ENCODE measurements around the gene GLUL.

GLUL gene

GRCh38 chr1:182332261-182333060 is 59.1 kb downstream of the GLUL start:
- TF ChIP-seq FOXP2 (optimal IDR thresholded peaks at IDR 0.05; ENCODE audit: borderline replicate concordance, extremely low read depth, extremely low read length, insufficient read depth), result no peak
- TF ChIP-seq TAF1 (IDR thresholded peaks at IDR 0.05; ENCODE audit: borderline replicate concordance, insufficient read depth, low read length), result no peak
- no peak for TF ChIP-seq REST (IDR thresholded peaks at IDR 0.05; ENCODE audit: insufficient read depth in 1 of 2, low read depth in 2 of 2, low read length in 2 of 2)
- no peak for TF ChIP-seq POLR2AphosphoS5 (IDR thresholded peaks at IDR 0.05; ENCODE audit: low read depth, low read length)
- TF ChIP-seq SIN3A (IDR thresholded peaks at IDR 0.05; ENCODE audit: borderline replicate concordance, insufficient read depth, low read length), result no peak
